ENCODE data around the gene IL1RAPL2. TPM values are rescaled to one million over a fixed set of nuclear protein-coding genes. Genes with fewer than 3 reads are reported as not detected.
"Not testable (repeated sequence)": the region's sequence is repeated elsewhere in the genome, so short reads cannot be mapped to it uniquely, and the experiment has no call there.

IL1RAPL2 gene
- 0.58 and 0.63 TPM in 2 replicates for total RNA-seq (2014; rRNA removed)
- polyA plus RNA-seq (2012): 0.04 TPM

GRCh38 chrX:104565791-104566680, at the start of gene IL1RAPL2:
TSS of gene IL1RAPL2 (plus strand) at chrX:104566199.
- DNase-seq (ENCODE audit: low read depth): peak; percentile 17

DNA sequence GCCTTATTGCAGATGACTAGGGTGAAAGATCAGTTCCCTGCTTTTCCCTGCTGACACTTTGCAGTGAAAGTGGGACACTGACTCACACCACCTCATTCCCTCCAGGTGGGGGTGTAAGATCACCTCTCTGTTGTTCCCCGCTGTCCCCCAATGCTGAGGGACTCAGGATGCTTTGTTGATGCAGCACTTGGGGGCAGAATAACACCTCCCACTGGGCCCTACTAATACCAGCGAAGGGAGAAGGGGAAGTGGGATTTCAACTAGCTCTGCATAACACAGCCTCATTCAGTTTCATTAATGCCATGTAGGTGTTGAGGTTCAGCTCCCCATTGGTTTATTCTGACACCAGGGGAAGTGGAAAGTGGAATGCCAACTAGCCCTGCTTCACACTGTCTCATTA, 43.6 kb upstream of the IL1RAPL2 start:
- DNase-seq (ENCODE audit: low read depth): no peak

GRCh38 chrX:104523858-104524257, 42.1 kb upstream of the IL1RAPL2 start:
- DNase-seq (ENCODE audit: low read depth): no peak

DNA sequence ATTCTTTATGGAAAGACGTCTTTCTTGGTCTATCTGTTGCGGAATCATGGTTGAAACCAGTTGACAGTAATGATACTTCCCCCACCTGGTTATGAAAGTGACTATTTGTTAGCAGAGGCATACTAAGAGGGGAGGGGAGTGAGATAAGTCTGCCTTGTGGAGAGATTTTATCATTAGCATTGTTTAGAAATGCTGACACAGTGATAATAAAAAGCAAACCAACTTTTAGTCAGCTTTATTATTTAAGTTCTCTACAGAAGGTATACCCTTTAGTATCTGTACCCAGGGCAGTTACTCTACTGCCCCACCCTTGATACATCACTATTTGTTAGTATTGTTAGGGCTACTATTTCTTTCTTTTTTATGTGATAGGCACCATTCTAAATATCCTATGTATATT, 26.9 kb upstream of the IL1RAPL2 start:
- no peak for DNase-seq (ENCODE audit: low read depth)

- not testable (repeated sequence) for DNase-seq (ENCODE audit: low read depth)
Observed at GRCh38 chrX:104542447-104542846, 23.6 kb upstream of the IL1RAPL2 start.

- no peak for DNase-seq (ENCODE audit: low read depth)
Observed at GRCh38 chrX:104564335-104564734, 1.7 kb upstream of the IL1RAPL2 start.

DNA sequence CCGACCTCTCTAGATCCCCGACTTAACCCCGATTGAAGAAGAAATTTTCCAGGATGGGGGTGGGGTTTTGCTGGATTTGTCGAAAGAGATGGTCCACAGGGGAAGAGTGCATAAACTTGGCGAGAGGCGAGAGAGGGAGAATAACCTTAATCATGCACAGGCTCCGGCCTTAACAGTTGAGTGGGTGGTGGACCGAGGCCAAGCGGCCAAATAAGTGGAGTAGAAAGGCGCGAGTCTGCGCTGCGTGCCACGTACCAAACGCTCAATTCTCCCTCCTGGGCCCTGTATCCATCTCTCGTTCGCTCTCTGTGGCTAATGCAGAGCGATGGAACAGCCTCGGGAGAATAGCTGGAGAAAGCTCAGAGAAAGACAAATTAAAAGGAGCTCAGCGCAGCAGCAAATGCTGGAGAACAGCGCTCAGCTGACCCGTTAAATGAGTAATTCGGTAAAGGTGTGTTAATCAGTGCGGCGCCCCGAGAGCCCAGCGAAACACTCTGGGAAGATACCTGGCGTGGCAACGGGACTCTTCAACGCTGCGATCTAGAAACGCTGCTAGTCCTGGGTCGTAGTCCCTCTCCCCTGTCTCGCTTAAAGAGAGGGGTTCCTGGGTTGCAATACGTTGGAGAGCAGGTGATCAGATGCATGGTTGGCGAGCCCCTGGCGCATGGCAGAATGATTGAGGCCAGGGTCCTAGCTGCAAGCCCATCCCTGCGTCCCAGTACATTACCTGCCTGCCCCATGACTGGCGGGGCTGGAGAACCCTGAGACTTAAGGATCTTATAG, 887 bp upstream of the IL1RAPL2 start:
- DNase-seq (ENCODE audit: low read depth): no peak

- no peak for DNase-seq (ENCODE audit: low read depth)
Observed at GRCh38 chrX:104566681-104567501, 892 bp downstream of the IL1RAPL2 start.

DNA sequence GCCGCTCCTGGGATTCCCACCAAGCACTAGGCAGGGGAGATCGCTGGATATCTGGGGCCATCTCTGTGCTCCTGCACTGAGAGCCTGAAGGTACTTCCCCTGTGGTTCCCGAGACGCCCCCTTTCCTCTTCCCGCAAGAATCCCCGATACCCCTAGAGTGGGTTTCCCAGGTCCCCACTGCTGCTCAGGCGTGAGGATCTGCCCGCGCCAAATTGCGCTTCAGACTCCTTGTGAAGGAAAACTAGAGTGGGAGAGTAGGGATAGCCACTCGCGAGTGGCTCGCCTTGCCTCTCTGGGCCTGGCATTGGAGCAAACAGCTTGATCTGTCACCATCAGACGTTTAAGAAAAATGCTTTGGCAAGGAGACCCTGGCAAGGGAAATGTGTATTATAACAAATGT, 1.5 kb downstream of the IL1RAPL2 start:
- no peak for DNase-seq (ENCODE audit: low read depth)

- DNase-seq (ENCODE audit: low read depth): no peak
Observed at GRCh38 chrX:104568304-104568915, 2.4 kb downstream of the IL1RAPL2 start.

- DNase-seq (ENCODE audit: low read depth): no peak
Observed at GRCh38 chrX:104618106-104618895, 52.3 kb downstream of the IL1RAPL2 start.

DNA sequence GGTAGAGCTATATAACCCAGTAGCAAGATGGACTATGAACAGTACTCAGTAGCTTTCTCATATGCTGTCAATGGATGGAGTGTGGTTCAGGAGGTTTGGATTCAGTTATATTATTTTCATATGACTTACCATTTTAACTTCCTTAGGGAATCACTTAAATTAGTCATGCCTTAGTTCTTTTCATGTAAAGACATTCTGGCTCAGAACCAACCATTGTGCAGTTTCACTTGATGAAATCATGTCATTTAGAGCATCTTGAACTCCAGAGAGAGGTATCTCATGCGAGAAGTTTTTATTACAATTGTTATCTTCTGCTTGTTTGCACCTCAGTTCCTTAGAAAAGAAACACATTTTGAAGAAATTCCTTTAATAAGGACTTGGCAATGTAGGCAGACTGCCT, 55.8 kb downstream of the IL1RAPL2 start:
- peak; percentile 43 for DNase-seq (ENCODE audit: low read depth)

DNA sequence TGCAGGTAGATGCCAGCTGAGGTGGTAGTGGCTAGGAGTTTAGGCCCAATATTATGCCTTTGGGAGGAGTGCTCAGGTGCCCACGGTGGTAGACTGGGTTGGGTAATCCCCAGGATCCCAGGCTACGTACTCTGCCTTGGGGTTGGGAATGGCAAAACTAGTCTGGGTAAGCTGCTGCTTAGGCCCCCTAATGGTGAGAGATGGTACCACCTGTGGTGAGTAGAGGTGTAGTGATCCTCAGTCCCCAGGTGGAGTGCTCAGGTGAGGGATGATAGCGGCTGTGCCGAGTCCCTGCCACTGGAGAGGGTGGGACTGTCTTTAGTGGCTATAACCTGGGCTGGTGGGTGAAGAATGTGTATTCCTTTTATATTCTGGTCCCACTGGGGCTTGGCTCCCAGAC, 75.2 kb downstream of the IL1RAPL2 start:
- DNase-seq (ENCODE audit: low read depth): no peak

DNA sequence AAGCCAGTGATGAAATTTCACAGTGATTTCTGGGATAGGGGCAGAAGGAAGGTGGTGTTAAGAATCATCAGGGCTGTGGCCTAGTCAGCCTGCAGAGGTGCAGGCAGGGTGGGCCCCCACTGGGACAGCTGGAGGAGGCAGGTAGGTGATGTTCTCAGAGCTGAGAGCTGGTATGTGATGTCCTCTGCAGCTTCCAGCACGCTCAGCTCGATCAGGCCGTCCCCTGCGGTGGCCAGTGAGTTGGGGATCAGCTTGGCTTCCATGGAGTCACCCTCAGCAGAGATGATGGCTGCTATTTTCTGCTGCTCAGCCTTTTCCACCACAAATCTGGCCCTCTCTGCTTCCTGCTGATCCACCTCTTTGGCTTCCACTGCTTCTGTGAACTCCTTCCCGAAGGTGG, 81.1 kb downstream of the IL1RAPL2 start:
- no peak for DNase-seq (ENCODE audit: low read depth)

- peak; percentile 64 for DNase-seq (ENCODE audit: low read depth)
Observed at GRCh38 chrX:104659005-104659744, 93.2 kb downstream of the IL1RAPL2 start.

GRCh38 chrX:104660092-104660491, 94.1 kb downstream of the IL1RAPL2 start:
- DNase-seq (ENCODE audit: low read depth): no peak

DNA sequence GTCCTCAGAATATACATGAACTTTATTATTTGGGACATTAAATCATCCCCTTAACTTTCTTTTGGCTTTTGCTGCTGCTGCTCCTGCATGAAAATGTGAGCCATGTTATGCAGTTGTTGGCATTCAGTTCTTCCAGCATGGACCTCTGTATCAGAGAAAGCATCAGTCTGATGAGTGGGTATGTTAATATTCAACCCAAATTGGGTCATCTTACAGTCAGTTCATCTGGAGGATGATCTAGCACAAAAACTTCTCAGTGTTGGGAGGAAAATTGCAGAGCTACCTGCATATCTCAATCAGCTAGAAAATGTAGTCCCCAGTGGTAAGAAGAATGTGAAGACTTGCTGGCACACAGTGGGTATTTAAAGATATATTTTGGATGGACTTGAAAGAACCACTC, 96.7 kb downstream of the IL1RAPL2 start:
- no peak for DNase-seq (ENCODE audit: low read depth)

- DNase-seq (ENCODE audit: low read depth): no peak
Observed at GRCh38 chrX:104665691-104666090, 99.7 kb downstream of the IL1RAPL2 start.

DNA sequence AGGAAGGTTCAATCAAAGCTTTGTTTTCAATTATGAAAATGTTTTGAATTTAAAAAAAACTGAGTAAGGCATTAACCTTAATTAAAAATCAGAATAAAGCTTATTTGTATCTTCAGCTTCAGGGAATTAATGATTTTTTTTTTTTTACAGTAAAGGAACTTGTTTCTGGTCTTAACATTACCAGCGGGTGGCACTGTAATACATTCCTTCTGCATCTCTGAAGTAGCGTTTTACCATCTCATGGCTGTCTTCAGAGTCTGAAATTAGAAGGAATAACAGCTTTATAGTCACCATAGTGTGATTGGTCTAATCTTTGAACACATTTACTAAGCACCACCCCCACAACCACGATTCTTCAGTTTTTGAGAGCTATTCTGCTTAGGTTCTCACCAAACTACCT, 102.6 kb downstream of the IL1RAPL2 start:
- DNase-seq (ENCODE audit: low read depth): peak; percentile 57

GRCh38 chrX:104669063-104669462, 103.1 kb downstream of the IL1RAPL2 start:
- DNase-seq (ENCODE audit: low read depth): no peak

Data from LHCN-M2 (cell line).